Measurements from ENCODE around the gene AIM2.

Gene AIM2

DNA sequence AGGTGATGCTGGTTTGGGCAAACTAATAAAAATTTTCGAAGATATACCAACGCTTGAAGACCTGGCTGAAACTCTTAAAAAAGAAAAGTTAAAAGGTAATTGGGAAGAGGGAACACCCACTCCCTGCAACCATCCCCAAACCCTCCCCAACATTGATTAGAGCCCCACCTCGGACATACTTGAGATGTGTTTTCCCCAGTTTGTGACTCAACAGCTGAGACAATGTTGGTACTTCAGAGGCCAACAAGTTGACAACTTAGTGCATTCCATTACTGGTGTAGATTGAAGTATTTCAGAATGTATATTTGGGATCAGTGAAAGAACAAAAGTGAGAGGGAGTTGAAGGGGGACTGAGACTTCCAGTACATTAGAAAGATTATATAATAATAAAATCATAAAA, 61.7 kb downstream of the AIM2 start:
- DNase-seq (ENCODE audit: low read depth in 2 of 2) = no peak

DNA sequence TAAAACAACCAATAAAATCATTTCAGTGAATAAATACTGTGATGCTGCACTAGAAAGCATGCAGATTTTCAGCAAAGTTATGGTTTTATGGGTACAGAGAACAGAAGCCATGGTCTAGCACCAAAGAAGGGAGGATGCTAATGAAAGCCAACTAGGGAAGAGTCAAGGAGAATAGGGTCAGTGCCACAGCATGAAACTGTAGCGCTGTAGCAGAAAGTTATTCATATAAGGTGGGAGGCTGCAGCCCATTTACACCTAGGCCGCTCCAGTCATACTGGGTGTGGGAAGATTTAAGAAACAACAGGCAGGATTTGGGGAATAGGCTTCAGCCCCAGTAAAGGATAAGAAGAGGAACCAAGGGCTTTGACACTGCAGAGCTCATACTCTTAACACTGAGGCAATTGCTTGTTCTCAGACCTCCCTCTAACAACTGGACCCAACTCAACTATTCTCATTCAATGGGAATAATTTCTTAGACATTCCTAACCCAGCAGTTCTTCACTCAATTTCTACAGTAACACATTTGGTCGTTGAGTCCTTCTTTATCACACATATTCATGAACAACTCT, 62.5 kb downstream of the AIM2 start:
- DNase-seq (ENCODE audit: low read depth in 2 of 2) = no peak

DNA sequence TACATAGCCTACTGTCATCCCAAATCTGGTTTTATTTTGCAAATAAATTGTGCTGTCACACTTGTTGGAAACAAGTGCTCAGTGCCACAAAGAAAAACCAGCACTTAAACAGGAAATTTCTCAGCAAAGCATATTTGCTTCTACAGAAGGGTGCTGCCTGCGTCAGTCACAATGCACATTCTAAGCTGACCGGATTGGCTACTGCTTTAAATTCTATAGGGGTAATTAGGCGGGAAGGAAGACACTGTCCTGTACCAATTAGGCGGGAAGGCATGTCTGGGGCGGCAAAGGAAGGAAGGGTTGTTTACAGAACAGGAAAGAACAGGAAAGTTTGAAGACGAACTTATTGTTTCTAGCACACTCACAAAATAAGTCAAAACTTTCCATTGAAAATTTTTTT, 64.1 kb downstream of the AIM2 start:
- peak; percentile 14 to 22 for DNase-seq (ENCODE audit: low read depth in 2 of 2)
